DMS79 (cell line): ENCODE measurements around the gene MN1.

ENCODE experiments used
- DNase-seq: peaks from one replicate; lab custom pipeline; 2025; lab: John Stamatoyannopoulos, UW

Gene MN1

GRCh38 chr22:27827604-27828587, 26.3 kb upstream of the MN1 start:
- DNase-seq: no peak

- no peak for DNase-seq
These were observed 23.6 kb upstream of the MN1 start for GRCh38 chr22:27825174-27825573.

GRCh38 chr22:27823221-27823620, 21.7 kb upstream of the MN1 start:
- DNase-seq: no peak

GRCh38 chr22:27820896-27821866, 19.6 kb upstream of the MN1 start:
- DNase-seq: no peak

GRCh38 chr22:27816552-27816951, 15.0 kb upstream of the MN1 start:
- DNase-seq: no peak

GRCh38 chr22:27815826-27816530, 14.4 kb upstream of the MN1 start:
- DNase-seq: no peak

- no peak for DNase-seq
These were observed 13.4 kb upstream of the MN1 start for GRCh38 chr22:27814993-27815392.

GRCh38 chr22:27811778-27812177, 10.2 kb upstream of the MN1 start:
- DNase-seq: no peak

- no peak for DNase-seq
These were observed 9.1 kb upstream of the MN1 start for GRCh38 chr22:27810609-27811151.

GRCh38 chr22:27809700-27810608, 8.4 kb upstream of the MN1 start:
- no peak for DNase-seq

GRCh38 chr22:27809226-27809603, 7.7 kb upstream of the MN1 start:
- DNase-seq: no peak

- no peak for DNase-seq
These were observed 7.1 kb upstream of the MN1 start for GRCh38 chr22:27808451-27809225.

GRCh38 chr22:27805841-27806240, 4.3 kb upstream of the MN1 start:
- no peak for DNase-seq

- DNase-seq: no peak
These were observed 3.1 kb upstream of the MN1 start for GRCh38 chr22:27804470-27805297.

GRCh38 chr22:27803841-27804415, 2.4 kb upstream of the MN1 start:
- no peak for DNase-seq

- no peak for DNase-seq
These were observed 954 bp upstream of the MN1 start for GRCh38 chr22:27802346-27803073.

- DNase-seq: no peak
These were observed 347 bp downstream of the MN1 start for GRCh38 chr22:27801202-27801615.
